Large intestine (tissue), 1 donor: ENCODE measurements around the gene OR6C2. TPM values are rescaled to one million over a fixed set of nuclear protein-coding genes. Genes with fewer than 3 reads are reported as not detected.

Source experiments
- polyA plus RNA-seq: library from polyadenylated mRNA; unstranded; fragments of 120-200 nt; gene quantifications from one replicate; pipeline ENCODE4 v1.2.1, GENCODE V29; 2013

Gene OR6C2
- polyA plus RNA-seq, 1 donor = not detected

Other genes with a start within 250 kb of the OR6C2 start
- not detected for gene OR10A7, start 223.1 kb upstream of the OR6C2 start, polyA plus RNA-seq
- not detected for gene OR6C74, start 199.5 kb upstream of the OR6C2 start, polyA plus RNA-seq
- not detected for gene OR6C6, start 147.5 kb upstream of the OR6C2 start, polyA plus RNA-seq
- gene OR6C1, start 129.7 kb upstream of the OR6C2 start, polyA plus RNA-seq = not detected
- not detected for gene OR6C3, start 113.3 kb upstream of the OR6C2 start, polyA plus RNA-seq
- not detected for gene OR6C75, start 81.1 kb upstream of the OR6C2 start, polyA plus RNA-seq
- not detected for gene OR6C65, start 43.5 kb upstream of the OR6C2 start, polyA plus RNA-seq
- gene OR6C76, start 17.8 kb upstream of the OR6C2 start, polyA plus RNA-seq = not detected
- gene OR6C70, start 26.1 kb downstream of the OR6C2 start, polyA plus RNA-seq = not detected
- not detected for gene OR6C68, start 48.3 kb downstream of the OR6C2 start, polyA plus RNA-seq
- gene OR6C4, start 105.5 kb downstream of the OR6C2 start, polyA plus RNA-seq = not detected
- gene OR2AP1, start 128.4 kb downstream of the OR6C2 start, polyA plus RNA-seq = not detected
- not detected for gene OR10P1, start 192.8 kb downstream of the OR6C2 start, polyA plus RNA-seq